ENCODE data around the gene LSS.
"Not testable (repeated sequence)": the region's sequence is repeated elsewhere in the genome, so short reads cannot be mapped to it uniquely, and the experiment has no call there.

The LSS gene

DNA sequence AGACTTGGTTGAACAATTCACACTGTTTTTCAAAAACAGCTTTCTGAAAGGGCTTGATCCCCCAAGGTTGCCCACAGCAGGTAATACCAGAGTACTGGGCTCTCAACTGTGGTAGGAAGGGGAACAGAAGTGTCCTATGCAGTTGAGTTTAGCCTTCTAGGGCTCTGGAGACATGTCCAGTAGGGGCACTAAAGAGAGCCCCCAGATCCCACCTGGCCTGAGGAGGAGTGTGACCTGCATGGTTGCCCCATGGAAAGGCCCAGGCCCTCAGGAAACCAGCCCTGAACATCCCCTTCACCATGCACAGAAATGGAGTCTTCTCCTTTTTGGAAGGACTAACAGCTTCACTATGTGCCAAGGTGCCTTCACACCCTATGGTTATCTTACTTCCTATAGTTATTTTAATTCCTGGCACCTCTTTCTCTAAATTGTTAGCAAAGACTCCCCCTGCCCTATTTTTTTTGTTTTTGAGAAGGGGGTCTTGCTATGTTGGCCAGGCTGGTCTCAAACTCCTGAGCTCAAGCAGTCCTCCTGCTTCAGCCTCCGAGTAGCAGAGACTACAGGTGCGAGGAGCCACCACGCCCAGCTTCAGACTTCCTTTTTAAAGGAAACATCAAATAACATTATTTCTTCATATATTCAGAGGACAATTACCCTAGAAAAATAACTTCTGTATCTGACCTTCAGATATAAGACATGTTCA is 16.8 kb upstream of the LSS start:
- no peak for DNase-seq (ENCODE audit: low read depth, low spot score)

DNA sequence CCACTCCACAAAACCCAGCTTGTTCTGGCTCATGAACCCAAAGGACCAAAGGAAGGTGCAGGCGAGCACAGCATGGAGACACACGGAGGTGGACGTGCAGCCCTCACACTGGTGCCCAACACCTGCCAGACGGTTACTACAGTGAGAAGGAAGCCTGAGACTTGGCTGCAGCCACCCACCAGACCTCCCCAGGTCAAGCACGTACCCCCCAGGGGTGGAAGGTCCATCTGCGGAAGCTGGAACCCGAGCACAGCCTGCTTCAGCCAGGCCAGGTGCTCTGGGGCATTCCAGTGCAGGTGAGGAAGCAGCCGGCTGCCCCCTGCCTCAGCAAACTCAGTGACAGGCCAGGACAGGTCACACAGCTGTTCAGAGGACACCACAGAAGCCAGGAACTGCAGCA is 16.0 kb upstream of the LSS start:
- DNase-seq (ENCODE audit: low read depth, low spot score) = no peak

DNA sequence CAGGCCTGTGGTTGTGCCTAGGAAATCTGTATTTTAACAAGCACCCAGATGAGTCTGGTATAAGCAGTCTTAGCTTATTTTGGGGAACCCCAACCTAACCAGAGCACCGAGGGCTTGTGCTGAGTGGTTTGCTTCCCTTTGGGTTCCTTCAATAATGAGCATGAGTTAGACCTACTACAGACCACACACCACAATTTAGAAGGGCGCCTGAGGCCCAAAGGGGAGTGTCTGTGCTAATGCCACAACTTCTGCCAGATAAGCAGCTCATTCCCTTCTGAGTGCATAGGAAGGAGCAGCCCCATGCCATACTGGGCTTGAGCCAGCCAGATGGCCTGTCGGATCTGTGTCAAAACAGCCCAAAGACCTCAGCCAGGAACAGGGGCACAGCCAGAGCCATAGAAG is 15.4 kb upstream of the LSS start:
- DNase-seq (ENCODE audit: low read depth, low spot score) = no peak

DNA sequence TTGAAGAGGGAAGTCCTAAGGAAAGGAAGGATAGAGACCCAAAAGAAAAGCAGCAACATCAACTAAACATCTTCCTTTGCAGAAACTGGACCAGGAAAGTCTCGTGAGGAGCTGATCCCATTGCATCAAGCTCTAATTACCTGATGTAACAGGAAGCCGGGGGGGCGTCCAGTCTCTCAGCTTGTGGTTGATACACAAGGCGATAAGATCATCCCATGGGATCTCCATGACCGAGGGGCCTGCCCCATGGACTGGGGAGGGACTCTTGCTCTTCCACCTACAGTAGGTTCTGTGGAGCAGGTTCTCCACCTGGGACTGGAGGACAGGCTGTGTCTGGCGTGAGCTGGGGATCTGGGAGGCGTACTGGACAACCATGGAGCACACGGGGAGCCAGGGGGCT is 14.8 kb upstream of the LSS start:
- DNase-seq (ENCODE audit: low read depth, low spot score) = no peak

DNA sequence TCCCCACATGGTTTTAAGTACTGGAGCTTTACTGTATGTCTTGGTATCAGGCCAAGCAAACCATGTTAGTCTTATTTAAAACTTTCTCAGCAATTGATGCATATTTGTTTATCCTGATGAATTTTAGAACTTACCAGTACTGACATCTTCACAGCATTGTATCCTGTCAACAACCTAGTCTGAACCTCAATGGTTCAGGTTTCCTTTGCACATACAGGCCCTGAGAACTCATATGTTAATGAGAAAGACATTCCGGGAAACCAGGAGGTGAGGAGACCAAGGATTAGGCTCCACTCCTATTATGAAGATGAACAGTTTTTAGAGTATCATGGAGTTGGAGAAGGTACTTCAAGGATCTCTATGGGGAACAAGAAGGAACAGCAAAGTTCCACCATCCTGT is 13.0 kb upstream of the LSS start:
- DNase-seq (ENCODE audit: low read depth, low spot score) = not testable (repeated sequence)

DNA sequence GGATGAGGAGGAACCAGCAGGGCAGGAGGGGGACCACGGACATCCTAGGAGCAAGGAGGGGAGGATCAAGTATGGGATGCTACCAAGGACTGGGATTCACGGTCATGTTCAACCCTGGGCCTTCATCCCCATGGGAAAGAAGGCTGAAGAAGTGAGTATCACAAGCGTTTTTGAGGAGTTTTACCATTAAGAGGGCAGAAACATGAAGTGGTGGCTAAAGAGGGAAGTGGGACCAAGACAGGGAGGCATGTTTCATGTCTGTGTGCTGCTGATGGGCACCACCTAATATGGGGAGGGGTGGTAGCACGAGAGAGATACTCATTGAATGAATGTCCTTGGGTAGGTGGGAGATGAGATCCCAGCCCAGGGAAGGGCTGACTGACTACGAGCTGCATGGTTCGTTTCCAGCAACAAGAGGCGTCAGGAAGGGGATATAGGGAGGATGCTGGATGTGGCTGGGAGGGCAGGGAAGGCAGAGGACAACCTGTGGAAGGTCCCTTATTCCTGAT is 11.3 kb upstream of the LSS start:
- DNase-seq (ENCODE audit: low read depth, low spot score) = no peak

DNA sequence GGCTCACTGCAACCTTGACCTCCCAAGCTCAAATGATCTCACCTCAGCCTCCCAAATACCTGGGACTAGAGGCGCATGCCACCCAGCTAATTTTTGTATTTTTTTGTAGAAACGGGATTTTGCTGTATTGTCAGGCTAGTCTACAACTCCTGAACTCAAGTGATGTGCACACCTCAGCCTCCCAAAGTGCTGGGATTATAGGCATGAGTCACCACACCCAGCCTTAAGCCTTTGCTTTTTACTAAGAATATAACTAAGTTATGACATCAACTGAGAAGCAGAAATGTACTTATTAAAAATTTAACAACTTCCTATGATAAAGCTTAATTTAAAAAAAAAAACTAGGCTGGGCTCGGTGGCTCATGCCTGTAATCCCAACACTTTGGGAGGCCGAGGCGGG is 8.9 kb upstream of the LSS start:
- no peak for DNase-seq (ENCODE audit: low read depth, low spot score)

DNA sequence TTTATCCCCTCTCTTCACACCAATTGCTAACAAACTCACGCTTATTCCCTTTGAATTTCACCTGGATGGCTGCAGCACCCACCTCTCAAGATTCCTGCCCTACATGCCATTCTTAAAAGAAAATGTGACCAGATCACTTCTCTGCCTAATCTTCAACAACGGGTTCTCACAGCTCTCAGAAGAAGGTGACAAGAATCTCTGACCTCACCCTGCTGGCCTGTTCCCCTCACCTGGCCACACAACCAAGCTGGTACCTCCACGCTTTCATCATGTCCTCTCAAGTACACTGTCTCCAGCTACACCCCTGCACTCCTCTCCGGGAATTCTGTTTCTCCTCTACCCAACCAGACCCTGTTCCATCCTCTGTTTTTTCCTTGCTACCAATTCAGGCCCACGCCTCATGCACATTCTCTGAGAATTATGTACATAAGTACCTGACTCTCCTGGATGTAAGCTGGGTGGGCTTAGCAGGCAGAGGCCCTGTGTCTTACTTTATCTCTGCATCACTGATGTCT is 5.9 kb upstream of the LSS start:
- DNase-seq (ENCODE audit: low read depth, low spot score) = no peak

DNA sequence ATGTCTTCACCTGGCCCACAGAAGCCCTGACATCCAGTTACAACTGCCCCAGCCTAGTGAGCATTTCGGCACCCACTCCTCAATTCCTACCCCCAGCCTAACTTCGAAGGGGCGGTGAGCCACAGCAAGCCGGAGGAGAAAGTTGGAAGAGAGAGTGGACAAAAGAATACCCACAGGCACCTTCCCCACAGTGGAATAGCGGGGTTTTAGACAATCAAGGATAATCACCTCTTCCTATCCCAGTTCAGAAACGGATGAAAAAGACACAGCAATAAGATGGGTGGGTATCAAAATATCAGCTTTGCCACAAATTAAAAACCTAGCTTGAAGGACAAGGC is 1.3 kb upstream of the LSS start:
- no peak for DNase-seq (ENCODE audit: low read depth, low spot score)

DNA sequence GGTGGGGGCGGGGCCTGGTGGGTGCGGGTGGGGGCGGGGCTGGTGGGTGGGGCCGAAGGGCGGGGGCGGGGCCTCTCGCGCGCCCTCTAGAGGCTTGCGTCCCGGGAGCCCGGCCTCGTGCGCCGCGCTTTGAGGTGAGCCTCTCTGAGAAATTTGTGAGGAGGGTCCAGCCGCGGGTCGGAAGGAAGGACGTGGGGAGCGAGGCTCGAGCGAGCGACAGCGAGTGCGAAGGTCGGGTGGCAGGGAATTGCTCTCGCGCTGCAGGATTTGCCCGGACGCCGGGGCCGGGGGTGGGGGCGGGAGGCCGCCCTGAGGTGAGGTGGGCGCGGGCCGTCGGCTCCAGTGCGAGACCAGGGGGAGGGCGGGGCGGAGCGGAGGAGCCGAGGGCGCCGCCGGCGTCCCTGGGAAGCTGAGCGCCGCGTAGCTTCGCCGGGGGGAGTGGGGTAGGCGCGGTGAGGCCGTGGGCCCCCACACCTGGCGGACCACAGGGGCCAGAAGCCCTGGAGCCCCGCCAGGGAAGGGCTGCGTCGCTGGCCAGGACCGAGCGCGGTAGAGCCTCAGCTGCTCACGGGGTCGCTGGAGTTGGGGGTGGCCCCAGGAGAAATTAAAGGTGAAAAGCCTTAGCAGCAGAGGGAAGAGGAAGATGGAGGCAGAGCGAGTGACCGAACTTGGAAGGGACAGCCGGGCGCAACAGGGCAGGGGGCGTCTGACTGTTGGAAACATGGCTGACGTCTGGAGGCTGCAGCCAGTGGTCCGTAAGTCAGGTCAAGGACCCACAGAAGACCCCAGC is 754 bp upstream of the LSS start:
- no peak for DNase-seq (ENCODE audit: low read depth, low spot score)

DNA sequence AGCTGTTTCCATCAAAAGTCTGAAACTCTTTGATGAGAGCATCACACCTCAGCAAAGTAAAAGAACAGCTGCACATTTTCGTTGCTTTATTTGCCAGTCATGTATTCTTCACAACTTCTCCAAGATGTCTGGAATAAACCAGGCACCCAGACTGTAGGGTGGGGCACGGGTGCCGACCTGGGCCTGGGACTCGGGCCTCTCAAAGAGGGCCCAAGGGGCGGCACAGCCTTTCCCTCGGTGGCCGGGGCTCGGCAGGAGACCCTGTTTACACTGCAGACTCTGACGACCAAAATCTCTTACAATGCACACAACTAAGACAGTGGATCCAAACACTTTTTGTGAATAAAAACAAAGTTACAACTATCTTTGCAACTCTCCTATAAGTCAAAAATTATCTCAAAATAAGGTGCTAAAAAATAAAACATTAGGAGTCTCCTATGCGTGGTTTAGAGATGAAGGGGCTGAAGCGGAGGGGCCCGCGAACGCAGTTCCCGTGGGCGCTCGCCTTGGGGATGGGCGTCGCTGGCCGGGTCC is 696 bp downstream of the LSS start:
- DNase-seq (ENCODE audit: low read depth, low spot score) = no peak

DNA sequence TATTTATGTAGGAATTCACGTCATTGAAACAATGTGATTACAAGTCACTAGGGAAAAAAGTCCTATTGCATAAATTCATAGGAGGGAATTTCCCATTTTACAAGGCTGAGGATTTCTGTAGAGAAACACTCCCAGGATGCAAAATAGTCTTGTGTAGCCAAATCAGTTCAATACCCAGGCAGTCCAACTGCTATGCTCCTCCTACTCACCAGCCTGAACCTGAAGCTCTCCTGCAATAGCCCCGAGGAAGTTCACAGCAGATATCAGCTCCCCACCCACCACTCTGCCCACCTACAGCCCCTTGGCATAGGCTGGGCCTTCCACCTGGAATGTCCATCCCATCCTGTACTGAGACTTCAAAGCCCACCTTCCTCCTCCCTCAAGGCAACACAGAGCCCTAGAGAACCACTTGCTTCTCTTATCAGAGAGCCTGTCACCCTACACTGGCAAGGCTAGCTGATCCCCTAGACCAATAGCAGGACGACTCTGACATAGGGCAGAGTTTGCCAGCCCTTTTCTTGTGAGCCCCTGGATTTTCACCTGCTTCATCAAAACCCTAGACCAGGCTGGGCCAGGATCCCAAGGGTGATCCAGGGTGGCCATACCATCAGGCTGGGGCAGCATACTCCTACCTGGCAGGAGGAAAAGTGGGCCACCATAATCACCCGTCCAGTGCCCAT is 1.5 kb downstream of the LSS start:
- DNase-seq (ENCODE audit: low read depth, low spot score) = no peak

DNA sequence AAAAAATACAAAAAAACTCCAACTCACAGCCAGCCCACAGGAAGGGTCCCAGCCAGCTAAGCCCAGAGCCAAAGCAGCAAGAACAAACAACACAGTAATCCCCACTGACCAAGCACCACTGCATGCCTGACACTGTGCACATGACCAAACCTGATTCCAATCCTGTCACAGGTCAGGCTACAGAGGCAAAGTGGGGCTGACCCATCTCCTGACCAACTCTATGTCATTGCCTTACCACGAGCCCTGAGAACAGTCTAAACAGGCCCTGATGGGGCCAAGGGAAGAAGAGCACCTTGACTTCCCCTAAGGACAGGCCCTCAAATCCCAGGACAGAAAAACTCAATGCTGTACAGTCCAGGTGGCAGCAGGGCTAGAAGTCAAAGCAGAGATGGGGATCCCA is 2.4 kb downstream of the LSS start:
- DNase-seq (ENCODE audit: low read depth, low spot score) = no peak

DNA sequence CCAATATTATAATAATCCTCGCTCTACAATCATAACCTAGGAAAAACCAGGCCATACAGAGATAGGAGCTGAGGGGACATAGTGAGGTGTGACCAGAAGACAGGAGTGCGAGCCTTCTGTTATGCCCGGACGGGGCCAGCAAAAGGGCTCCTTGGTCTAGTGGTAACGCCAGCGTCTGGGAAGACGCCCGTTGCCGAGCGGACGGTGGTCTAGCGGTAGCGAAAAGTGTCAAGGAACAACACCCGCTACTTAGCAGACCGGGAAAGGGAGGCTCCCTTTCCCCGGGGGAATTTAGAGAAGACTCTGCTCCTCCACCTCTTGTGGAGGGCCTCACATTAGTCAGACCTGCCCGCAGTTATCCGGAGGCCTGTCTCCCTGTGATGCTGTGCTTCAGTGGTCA is 4.9 kb downstream of the LSS start:
- DNase-seq (ENCODE audit: low read depth, low spot score) = not testable (repeated sequence)

DNA sequence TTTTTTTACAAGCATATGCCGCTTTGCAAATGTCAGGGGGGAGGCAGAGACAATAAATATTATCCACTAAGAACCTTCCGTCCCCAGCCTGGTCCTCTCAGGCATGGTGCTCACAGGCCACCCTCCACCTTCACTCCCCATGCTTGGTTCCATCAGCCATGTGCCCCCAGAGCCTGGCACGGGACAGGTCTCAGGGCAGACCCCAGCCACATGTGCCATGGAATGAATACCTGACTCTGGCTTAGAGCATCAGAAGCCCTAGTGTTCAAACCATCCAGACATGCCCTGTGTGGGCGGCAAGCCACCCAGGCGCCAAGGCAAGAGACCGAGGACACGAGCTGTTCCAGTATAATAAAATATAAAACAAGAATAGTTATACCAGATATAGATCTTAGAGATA is 5.4 kb downstream of the LSS start:
- no peak for DNase-seq (ENCODE audit: low read depth, low spot score)

DNA sequence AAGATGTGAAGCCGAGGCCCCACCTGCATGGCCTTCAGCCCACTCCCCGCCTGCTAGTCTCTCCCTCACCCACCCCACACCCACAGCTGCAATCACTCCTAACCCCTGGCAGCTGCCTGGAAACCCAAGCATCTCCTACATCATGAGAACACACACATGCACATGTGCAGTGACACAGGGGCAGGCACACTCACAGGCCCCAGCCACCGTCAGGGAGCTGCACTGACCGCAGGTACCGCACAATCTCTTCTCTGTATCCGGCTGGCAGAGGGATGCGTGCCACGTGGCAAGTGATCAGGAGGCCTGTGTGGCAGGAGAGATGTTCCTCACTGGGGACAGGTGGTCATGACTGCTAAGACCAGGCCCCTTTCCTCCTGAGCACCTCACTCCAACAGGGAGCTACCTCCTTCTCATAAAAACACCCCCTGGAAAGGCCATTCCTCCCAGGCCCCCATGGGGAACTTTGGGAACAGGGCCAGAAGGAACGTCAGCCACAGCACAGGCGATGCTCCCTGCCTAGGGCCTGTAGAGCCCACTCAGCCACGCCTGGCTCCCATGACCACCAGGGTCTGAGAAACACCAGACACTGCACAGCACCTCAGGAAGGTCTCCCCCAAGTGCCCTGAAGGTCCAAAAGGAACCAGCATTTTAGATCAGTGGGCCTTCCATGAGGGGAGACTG is 6.0 kb downstream of the LSS start:
- DNase-seq (ENCODE audit: low read depth, low spot score) = no peak

DNA sequence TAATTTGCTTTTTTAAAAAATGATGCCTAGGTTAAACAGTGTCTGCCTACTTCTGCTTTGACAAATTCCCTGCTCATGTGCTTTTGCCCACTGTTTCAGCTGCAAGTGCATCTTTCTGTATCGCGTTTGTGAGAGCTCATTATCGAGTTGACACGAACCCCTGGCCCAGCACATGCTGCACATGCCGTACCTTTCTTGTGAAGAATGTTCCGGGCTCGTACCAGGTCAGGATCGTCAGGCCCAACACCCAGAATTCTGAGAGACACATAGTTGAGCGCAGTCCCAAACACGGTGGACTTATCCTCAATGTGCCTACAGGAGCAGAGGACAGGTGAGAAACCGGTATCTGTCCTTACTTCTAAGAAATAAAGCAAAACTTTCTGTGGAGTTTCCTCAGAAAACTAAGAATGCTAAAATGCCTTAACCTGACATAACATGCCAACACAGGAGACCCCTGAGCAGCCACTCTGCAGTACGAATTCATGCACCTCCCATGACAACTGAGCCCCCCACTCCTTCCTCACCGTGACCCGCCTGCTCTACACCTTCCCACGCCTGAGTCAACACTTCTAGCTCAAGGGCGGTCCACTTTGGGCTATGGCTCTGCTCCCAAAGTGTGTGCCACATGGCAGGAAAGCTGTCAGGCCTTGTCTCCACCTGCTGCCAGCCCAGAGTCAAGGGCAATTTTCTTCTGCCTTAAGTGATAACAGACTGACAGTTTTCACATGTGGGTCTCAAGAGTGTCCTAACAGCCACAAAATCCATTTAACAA is 6.7 kb downstream of the LSS start:
- no peak for DNase-seq (ENCODE audit: low read depth, low spot score)

DNA sequence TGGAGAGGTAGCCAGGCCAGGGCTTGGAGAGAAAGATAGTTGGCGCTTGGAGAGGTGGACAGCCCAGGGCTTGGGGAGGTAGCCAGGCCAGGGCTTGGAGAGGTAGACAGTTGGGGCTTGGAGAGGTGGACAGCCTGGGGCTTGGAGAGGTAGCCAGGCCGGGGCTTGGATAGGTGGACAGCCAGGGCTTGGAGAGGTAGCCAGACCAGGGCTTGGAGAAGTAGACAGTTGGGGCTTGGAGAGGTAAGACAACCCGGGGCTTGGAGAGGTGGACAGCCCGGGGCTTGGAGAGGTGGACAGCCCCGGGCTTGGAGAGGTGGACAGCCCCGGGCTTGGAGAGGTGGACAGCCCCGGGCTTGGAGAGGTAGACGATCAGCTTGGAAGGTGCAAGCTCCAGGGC is 7.7 kb downstream of the LSS start:
- DNase-seq (ENCODE audit: low read depth, low spot score) = no peak

DNA sequence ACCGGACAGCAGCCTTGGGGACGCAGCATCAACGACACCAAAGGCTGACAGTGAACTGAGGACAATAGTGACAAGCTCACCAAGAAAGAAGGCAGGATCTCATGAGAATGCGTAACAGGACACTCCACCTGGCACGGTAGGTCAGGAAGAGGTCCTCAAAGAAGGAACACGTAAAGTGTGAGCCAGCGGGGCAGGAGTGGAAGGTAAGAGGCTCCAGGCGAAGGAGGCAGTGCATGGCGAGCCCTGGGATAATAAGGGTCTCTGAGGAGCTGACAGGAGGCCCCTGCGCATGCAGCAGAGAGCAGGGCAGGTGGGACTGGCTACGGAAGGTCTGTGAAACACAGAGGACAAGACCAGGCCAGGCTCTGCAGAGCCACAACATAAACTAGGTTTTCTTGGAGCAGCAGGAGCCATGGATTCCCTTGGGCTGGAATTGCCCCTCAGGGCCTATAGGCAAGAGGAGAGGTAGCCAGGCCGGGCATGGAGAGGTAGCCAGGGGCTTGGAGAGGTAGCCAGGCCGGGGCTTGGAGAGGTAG is 8.2 kb downstream of the LSS start:
- DNase-seq (ENCODE audit: low read depth, low spot score) = no peak

DNA sequence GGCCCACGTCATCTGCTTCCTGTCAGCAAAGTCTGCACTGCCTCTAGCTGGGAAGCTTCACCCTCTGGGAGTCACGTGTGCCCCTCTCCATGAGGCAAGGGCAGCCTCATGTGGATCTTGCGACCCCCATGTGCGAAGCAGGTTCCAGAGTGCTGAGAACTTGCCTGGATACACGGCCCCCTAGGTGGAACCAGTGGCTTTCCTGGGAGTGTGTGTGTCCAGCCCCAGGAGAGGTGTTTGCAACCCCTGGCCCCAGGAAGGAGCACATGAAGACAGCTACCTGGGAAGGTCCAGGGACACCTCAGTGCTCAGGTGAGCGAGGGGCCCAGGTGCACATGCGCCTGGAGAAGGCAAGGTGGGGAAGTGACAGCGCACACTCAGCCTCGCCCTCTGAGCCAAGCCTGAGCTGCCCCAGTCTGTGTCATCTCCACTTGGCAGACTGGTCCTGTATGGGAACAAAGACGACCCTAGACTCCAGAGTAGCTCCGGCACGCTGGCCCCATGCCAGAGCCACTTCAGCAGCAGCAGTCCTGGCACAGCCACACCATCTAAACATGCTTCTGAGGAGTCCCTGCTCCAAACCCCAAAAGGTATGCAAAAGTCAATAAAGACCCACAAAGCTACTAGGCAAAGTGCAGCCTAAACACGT is 8.9 kb downstream of the LSS start:
- DNase-seq (ENCODE audit: low read depth, low spot score) = no peak

Data from activated naive CD8-positive, alpha-beta T cell treated with anti-CD3 and anti-CD28 coated beads, Interleukin-2, amount 50 U/mL, for 16 hours (primary cell).